ENCODE measurements around the gene GAS2. TPM values are rescaled to one million over a fixed set of nuclear protein-coding genes. Genes with fewer than 3 reads are reported as not detected.
"Not testable (repeated sequence)": the region's sequence is repeated elsewhere in the genome, so short reads cannot be mapped to it uniquely, and the experiment has no call there.

GAS2 gene
- total RNA-seq: 20.6 TPM

- DNase-seq: peak; percentile 81
Observed at GRCh38 chr11:22666325-22666687, at the start of gene GAS2. TSS of gene GAS2 (plus strand) at chr11:22666611. CDS start at chr11:22674870, 8,259 bp downstream.

GRCh38 chr11:22617868-22618267 is 48.5 kb upstream of the GAS2 start:
- DNase-seq: no peak

GRCh38 chr11:22624742-22625447 is 41.5 kb upstream of the GAS2 start:
- peak; percentile 85 for DNase-seq

- DNase-seq: peak; percentile 99
Observed at GRCh38 chr11:22625448-22626287, 40.7 kb upstream of the GAS2 start, which contains the start of gene FANCF. TSS of gene FANCF (minus strand) at chr11:22625823. CDS start at chr11:22625810, 13 bp downstream.

DNA sequence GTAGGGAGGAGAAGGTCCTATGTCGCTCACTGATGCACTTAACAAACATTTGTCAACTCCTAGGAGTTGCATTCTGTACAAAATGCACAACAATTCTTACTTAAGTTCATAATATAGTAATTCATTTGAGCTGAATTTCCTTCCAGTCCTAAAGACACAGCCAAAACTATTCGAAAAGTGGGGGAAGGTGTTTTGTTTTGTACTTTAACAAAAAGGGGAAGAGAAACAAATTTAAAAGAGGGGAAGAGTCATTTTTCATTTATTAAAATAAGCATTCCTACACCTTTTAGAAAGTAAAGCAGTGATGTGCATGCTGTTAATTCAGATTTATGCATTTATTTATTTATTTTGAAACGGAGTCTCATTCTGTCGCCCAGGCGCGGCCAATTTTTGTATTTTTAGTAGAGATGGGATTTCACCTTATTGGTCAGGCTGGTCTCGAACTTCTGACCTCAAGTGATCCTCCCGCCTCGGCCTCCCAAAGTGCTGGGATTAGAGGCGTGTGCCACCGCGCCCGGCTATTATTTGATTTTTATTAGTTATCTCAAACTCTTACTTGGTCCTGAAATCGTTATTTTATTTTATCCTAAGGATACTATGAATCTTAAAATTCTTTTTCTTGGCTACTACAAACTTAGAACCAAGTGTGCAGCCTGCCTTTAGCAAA is 39.7 kb upstream of the GAS2 start:
- peak; percentile 18 for DNase-seq

GRCh38 chr11:22627421-22627820 is 39.0 kb upstream of the GAS2 start:
- DNase-seq: no peak

- DNase-seq: no peak
Observed at GRCh38 chr11:22633354-22633902, 33.0 kb upstream of the GAS2 start.

GRCh38 chr11:22634897-22635629 is 31.3 kb upstream of the GAS2 start:
- DNase-seq: peak; percentile 74

GRCh38 chr11:22635689-22636088 is 30.7 kb upstream of the GAS2 start:
- no peak for DNase-seq

DNA sequence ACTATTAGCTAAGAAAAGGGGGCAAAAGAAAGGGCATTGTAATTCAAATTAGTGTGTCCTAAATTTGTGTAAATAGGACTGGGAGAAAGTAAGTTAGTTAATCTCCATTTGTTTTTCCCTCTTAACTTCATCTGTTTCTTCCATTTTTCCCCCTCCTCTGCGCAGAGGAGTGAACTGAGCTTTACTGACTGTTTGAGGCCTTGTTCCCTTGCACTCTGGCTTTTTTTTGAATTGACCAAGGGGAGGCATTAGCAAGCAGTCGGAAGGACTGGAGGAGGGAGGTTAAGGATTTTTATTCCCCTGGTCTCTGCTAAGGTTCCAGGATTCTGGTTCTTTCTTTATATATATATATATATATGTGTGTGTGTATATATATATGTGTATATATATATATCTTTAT is 25.5 kb upstream of the GAS2 start:
- no peak for DNase-seq

- DNase-seq: no peak
Observed at GRCh38 chr11:22641559-22641958, 24.9 kb upstream of the GAS2 start.

DNA sequence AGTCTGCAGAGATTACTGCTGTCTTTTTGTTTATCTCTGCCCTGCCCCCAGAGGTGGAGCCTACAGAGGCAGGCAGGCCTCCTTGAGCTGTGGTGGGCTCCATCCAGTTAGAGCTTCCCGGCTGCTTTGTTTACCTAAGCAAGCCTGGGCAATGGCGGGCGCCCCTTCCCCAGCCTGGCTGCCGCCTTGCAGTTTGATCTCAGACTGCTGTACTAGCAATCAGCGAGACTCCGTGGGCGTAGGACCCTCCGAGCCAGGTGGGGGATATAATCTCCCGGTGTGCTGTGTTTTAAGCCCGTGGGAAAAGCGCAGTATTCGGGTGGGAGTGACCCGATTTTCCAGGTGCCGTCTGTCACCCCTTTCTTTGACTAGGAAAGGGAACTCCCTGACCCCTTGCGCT is 14.1 kb upstream of the GAS2 start:
- DNase-seq: not testable (repeated sequence)

DNA sequence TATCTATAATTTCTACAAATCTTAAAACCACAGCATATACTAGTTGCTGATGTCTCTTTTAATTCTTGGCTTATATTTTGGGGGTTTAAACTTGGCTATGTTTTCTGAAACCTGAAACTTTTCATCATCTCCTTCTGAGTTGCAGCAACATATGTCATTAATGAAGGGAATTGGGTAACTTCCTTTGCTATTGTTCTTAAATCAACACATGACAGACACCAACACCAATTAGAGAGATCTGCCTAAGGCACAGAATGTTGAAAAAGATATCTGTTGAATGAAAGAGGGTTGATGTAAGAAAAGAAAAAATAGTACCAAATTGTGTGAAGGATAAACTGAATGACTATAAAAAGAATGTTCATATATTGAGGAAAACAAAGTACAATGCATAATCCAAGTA is 10.3 kb upstream of the GAS2 start:
- DNase-seq: no peak

GRCh38 chr11:22657101-22657694 is 9.2 kb upstream of the GAS2 start:
- DNase-seq: no peak

DNA sequence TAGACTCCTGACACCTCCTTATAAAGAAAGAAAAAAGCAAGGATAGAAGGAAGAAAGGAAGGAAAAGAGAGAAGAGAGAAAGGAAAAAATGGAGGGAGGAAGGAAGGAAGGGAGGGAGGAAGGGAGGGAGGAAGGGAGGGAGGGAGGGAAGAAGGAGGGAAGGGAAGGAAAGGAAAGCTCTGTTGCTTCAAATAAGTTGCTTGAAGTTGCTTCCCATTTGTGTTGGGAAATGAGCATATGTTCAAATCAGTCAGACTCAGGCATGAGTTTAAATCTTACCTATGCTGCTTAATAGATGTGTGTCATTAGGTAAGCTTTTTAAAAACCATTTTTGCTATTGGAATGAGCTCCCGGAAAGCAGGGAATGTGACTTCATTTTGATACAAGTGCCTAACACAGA is 6.6 kb upstream of the GAS2 start:
- no peak for DNase-seq

DNA sequence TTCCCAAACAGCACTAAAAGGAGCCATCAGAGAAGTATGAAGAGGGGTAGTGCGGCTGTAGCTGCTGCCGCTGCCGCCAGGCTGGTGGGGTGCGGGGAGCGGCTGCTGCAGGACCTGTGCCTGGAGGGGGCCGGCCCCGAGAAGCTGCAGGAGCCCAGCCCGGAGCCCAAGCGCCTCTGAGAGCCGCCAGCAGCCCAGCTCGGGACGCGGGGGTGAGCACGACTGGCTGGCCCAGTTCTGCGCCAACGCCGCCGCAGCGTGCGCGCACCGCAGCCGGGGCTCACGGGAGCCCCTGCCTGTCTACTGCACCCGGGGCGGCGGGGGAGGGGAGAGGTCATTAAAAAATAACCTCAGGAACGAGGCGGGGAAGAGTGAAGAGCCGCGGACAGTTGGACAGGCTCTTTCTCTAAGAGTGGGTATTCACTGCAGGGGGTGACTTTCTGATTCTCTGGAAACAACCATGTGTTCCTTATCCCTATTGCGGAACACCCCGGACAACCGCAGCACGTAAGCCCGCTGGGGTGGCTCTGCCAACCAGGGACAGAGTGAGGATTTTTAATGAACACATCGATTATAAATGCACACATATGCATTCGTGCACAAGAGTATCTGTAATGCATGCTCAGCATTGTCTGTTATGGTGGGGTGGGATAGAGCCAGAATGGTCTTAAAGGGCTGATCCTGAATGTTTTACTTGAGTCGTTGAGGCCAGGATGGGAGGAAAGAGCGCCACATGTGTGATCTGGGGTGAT is 453 bp downstream of the GAS2 start:
- DNase-seq: peak; percentile 81

DNA sequence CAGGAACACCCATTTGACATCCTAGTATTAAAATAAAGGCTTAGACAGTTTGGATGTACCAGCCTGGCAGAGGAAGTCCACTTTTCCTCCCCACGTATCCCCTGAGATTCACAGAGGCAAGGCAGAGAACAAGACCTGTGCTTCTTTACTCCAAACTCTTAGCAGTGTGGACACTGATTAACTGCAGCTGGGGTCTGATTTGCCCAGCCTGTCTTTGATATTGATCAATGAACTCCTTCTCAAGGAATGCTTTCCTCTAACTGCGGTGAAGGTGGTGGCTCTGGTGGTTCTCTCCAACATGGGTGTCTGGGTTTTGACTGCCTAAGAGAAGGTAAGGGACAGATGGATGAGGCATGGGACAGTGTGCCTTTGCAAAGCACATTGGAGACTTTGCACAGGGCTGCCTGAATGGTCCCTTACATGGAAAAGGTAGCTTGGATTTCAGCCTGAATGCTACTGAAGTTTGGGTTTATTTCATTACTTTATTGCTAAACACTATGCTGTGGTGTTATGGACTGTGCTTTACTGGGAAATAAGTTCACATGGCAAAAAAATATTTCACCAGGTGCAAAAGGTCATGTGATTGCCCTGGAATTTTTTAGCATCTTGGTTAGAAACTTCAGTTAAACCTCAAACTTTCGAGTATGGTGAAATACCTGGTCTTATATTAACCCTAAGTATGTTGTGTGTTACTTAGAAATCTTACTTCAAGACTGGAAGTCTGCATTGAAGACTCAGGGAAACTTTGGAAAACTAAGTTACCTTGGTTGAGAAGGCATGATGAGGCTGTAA is 1.8 kb downstream of the GAS2 start:
- peak; percentile 35 for DNase-seq

GRCh38 chr11:22669368-22669767 is 3.0 kb downstream of the GAS2 start:
- no peak for DNase-seq

- DNase-seq: peak; percentile 49
Observed at GRCh38 chr11:22670830-22671229, 4.4 kb downstream of the GAS2 start.

DNA sequence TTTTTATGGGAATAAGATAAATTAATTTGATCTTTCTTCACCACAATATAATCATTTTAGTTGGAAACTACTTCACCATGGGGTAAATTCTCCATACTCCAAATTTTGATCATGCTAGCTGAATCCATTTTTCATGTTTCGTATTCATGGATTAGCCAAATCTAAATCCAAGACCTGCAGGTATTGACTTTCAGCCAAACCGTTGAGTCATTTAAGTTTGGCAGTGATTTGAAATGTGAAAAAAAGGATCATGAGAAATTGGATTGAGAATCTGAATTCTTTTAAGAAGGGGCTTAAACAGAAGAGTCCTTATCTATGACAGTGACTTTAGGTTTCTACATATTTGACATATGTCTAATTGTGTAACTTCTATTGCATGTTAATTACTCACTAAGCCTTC is 5.3 kb downstream of the GAS2 start:
- peak; percentile 62 for DNase-seq
